GM12878 (cell line): ENCODE measurements around the gene SUCO. TPM values are rescaled to one million over a fixed set of nuclear protein-coding genes. Genes with fewer than 3 reads are reported as not detected.

ENCODE experiments used
- ATAC-seq: fragments of 200-7000 bp; cut with Tn5 transposase; 3 replicates; pipeline ENCODE4 v1.9.1; 2020; ENCODE audit warnings: mild to moderate bottlenecking, moderate library complexity
- BruUV-seq: library from RNA; stranded (reverse); fragments of 400-500 nt; replicated peaks from 2 replicates; lab custom pipeline; 2021; lab: Mats Ljungman, UMichigan
- CTCF ChIA-PET: fragments of 300-600 bp; sonication (Branson Sonifier 250); formaldehyde crosslinking; extraction: SDS; loops from one replicate; lab custom pipeline; 2021; ENCODE audit warnings: inconsistent platforms; lab: Yijun Ruan, JAX
- POLR2A ChIA-PET: fragments of 350-600 bp; formaldehyde crosslinking; extraction: SDS; loops from one replicate; lab custom pipeline; 2021; ENCODE audit warnings: inconsistent platforms; lab: Charles Lee
- RAD21 ChIA-PET: fragments of 300-600 bp; sonication (Branson Sonifier 250); formaldehyde crosslinking; loops from one replicate; lab custom pipeline; 2023; ENCODE audit warnings: antibody characterized with exemption; ENCODE audit not compliant: unreplicated experiment; lab: Charles Lee
- SMC1A ChIA-PET: fragments of 300-600 bp; sonication (Branson Sonifier 250); formaldehyde crosslinking; loops from one replicate; lab custom pipeline; 2023; ENCODE audit not compliant: unreplicated experiment, uncharacterized antibody; lab: Charles Lee
- DNase-seq: peaks from one replicate; pipeline ENCODE4 v3.0.0-alpha.2; 2011; ENCODE audit warnings: low read depth, low spot score
- FAIRE-seq: peaks from 3 replicates; lab custom pipeline; 2011; peaks lifted over from hg19 to GRCh38; lab: Jason Lieb, UNC
- H2AFZ ChIP-seq: 2 replicates; pipeline ENCODE4 v1.6.0; 2011; ENCODE audit warnings: low read depth, low read length, control low read depth; ENCODE audit not compliant: control insufficient read depth
- H3K27ac ChIP-seq: 2 replicates; pipeline ENCODE4 v1.5.1; 2011; ENCODE audit warnings: control low read depth; ENCODE audit not compliant: control insufficient read depth, insufficient read depth
- H3K27me3 ChIP-seq, 2 experiments: replicated peaks in 1 of 2; 2 replicates each; pipeline versions ENCODE4 v1.6.0 to v1.6.1; 2011; ENCODE audit warnings: low read length in 1 of 2; ENCODE audit not compliant: control insufficient read depth in 2 of 2, insufficient read depth in 2 of 2
- H3K36me3 ChIP-seq, 2 experiments: 2 replicates each; pipeline ENCODE4 v1.5.1; 2011; ENCODE audit warnings: low read length in 1 of 2; ENCODE audit not compliant: control insufficient read depth in 2 of 2, insufficient read depth in 2 of 2
- H3K4me1 ChIP-seq: 2 replicates; pipeline ENCODE4 v1.6.1; 2011; ENCODE audit warnings: mild to moderate bottlenecking, low read length, moderate library complexity, mixed read lengths; ENCODE audit not compliant: control insufficient read depth, insufficient read depth
- H3K4me2 ChIP-seq: 2 replicates; pipeline ENCODE4 v1.6.0; 2011; ENCODE audit warnings: control low read depth; ENCODE audit not compliant: control insufficient read depth, insufficient read depth
- H3K4me3 ChIP-seq: fragments of 200-600 bp; sonication (generic); 2 replicates; pipeline ENCODE4 v1.5.1; 2016
- H3K79me2 ChIP-seq: 2 replicates; pipeline ENCODE4 v1.6.0; 2011; ENCODE audit warnings: low read length; ENCODE audit not compliant: control insufficient read depth, insufficient read depth
- H3K9ac ChIP-seq: 2 replicates; pipeline ENCODE4 v1.8.0; 2011; ENCODE audit warnings: low read length, control low read depth, mixed read lengths; ENCODE audit not compliant: control insufficient read depth, insufficient read depth
- H3K9me3 ChIP-seq: replicated peaks from 3 replicates; pipeline ENCODE4 v1.5.1; 2011; ENCODE audit warnings: mild to moderate bottlenecking, low read length; ENCODE audit not compliant: control insufficient read depth, insufficient read depth
- H4K20me1 ChIP-seq: 2 replicates; pipeline ENCODE4 v1.6.0; 2011; ENCODE audit not compliant: control insufficient read depth, insufficient read depth
- MXI1 ChIP-seq: fragments of 150-350 bp; IDR thresholded peaks from 2 replicates; pipeline ENCODE4 v1.6.1; 2011; ENCODE audit warnings: low read depth, mild to moderate bottlenecking, inconsistent platforms, low read length, improper control_type of control experiment
- NFYA ChIP-seq: IDR thresholded peaks from 2 replicates; pipeline ENCODE4 v1.6.1; 2011; ENCODE audit warnings: low read depth, mild to moderate bottlenecking, low read length, improper control_type of control experiment, borderline replicate concordance
- SMC3 ChIP-seq: IDR thresholded peaks from 2 replicates; pipeline ENCODE4 v1.6.1; 2011; ENCODE audit warnings: low read length, improper control_type of control experiment, borderline replicate concordance
- STAT1 ChIP-seq: fragments of 450-650 bp; conservative IDR thresholded peaks from 2 replicates; pipeline ENCODE4 v1.6.1; 2014; ENCODE audit warnings: antibody characterized with exemption, mild to moderate bottlenecking
- ZNF24 ChIP-seq: fragments of 450-650 bp; IDR thresholded peaks from 2 replicates; pipeline ENCODE4 v1.6.1; 2017; ENCODE audit warnings: antibody characterized with exemption, mild to moderate bottlenecking
- ZNF622 ChIP-seq: fragments of 450-650 bp; IDR thresholded peaks from 2 replicates; pipeline ENCODE4 v1.6.1; 2017; ENCODE audit warnings: mild to moderate bottlenecking, inconsistent platforms
- WGBS: methylation state at CpG from one replicate; pipeline ENCODE4 v1.1.6; 2016; ENCODE audit warnings: low lambda C conversion rate; ENCODE audit not compliant: insufficient replicate concordance, insufficient coverage; ENCODE audit errors: missing lambda C conversion rate; 5-methylcytosine and 5-hydroxymethylcytosine counted together
- in situ Hi-C: fragments of 300-500 bp; cut with MboI; formaldehyde crosslinking; loops from 9 replicates; pipeline ENCODE4 v1.14.3; 2018; ENCODE audit warnings: mixed read lengths
- intact Hi-C: fragments of 100-400 bp; cut with micrococcal nuclease; formaldehyde crosslinking; loops from one replicate; pipeline ENCODE4 v1.14.2; 2022; ENCODE audit not compliant: unreplicated experiment
- polyA plus RNA-seq, 11 experiments: library from polyadenylated mRNA; depleted of rRNA in 4 of 11; unstranded in 6 of 11; stranded (reverse) in 5 of 11; fragments of >200 nt; fragmentation: Nextera tagmentation in 4 of 11; fragmentation: Illumina TruSeq in 1 of 11; extraction: Ambion mirVana in 4 of 11; extraction: Trizol in 1 of 11; gene quantifications; 1 replicate in 1 of 11; 2 replicates in 10 of 11; pipeline versions ENCODE4 v1.2.1 to v1.2.3, GENCODE V29; 2011 to 2016; ENCODE audit warnings: inconsistent platforms in 2 of 11, missing spikeins in 2 of 11, low read depth in 1 of 11
- total RNA-seq, 4 experiments: library from RNA; depleted of rRNA in 3 of 4; stranded (reverse); fragments of >200 nt in 3 of 4; fragmentation: Illumina TruSeq in 1 of 4; extraction: Trizol in 1 of 4; gene quantifications; 2 replicates each; pipeline versions ENCODE4 v1.2.1 to v1.2.3, GENCODE V29; 2013 to 2021
- TF ChIP-seq, protein P1 (sequence below): fragments of 450-650 bp; IDR thresholded peaks from 2 replicates; pipeline ENCODE4 v1.6.1; 2017; ENCODE audit warnings: mild to moderate bottlenecking, low read depth, inconsistent platforms; ENCODE audit not compliant: poor library complexity, severe bottlenecking

SUCO gene
- total and polyA plus RNA-seq, 10 of the 15 experiments (the other 5 are each of a cell fraction or from before 2014, with no cell fraction given): 1.7 to 15.3 (median 8.4) TPM

DNA sequence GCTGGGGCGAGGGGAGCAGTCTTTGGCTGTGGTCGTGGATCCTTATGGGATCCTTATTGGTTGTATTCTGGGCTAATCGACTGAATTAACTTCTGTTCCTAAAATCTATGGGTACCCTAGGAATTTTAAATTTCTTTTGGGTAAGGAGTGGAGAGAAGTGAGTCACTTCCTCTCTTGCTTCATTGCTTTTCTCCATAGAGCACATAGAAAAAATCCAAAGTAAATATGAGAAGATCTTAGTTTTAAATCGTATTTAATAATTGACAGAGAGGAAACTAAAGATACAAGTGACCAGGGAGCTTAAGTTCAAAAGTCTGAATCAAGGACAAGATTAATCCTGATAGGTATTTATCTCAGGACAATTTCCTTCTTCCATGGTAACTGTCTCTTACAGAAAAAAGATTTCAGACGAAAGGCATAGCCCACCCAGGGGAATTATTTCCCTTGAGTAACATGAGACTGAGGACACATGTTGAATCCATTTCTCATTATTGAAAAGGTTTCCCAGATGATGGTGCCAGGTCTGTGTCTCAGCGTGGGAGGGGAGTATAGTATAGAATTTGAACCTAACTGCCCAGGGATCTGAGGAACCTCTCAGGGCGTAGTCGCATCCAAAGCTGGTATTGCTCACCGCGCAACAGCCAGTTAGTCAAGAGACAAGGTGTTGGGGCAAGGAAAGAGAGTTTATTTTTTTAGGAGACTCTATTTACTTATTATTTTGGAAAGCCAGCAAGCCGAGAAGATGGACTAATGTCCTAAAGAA is 97.3 kb downstream of the SUCO start:
- no peak for ATAC-seq
- H3K9me3 ChIP-seq: no peaks in the 10 kb centered on the region; the same call in 2 of the 3 replicates
- 54% methylated on average over 11 of the region's 11 CpGs for WGBS

More for the DNA sequence above, 97.3 kb downstream of the SUCO start:
- Histone ChIP-seq H3K9ac (no peak overlapping the region), H3K4me2 (no peak overlapping the region), H3K36me3 (no peaks in the 10 kb centered on the region), H3K4me3 (no peak overlapping the region), H3K79me2 (no peaks in the 10 kb centered on the region), H3K27ac (no peak overlapping the region), H3K27me3 (peaks cover 0 to 4% of the 10 kb centered on the region in 2 experiments; a peak in 1 of 4 replicates), H4K20me1 (no peaks in the 10 kb centered on the region), H3K4me1 (no peaks in the 10 kb centered on the region), H2AFZ (no peak overlapping the region)
- TF ChIP-seq, protein P1, sequence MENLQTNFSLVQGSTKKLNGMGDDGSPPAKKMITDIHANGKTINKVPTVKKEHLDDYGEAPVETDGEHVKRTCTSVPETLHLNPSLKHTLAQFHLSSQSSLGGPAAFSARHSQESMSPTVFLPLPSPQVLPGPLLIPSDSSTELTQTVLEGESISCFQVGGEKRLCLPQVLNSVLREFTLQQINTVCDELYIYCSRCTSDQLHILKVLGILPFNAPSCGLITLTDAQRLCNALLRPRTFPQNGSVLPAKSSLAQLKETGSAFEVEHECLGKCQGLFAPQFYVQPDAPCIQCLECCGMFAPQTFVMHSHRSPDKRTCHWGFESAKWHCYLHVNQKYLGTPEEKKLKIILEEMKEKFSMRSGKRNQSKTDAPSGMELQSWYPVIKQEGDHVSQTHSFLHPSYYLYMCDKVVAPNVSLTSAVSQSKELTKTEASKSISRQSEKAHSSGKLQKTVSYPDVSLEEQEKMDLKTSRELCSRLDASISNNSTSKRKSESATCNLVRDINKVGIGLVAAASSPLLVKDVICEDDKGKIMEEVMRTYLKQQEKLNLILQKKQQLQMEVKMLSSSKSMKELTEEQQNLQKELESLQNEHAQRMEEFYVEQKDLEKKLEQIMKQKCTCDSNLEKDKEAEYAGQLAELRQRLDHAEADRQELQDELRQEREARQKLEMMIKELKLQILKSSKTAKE: no peak
- TF ChIP-seq STAT1 (no peak), ZNF622 (no peak), ZNF24 (no peak), SMC3 (no peak), NFYA (no peak), MXI1 (no peak)
- no TSS peak for BruUV-seq
- FAIRE-seq (no peak), DNase-seq (no peak)
- POLR2A ChIA-PET: no interaction called here
- RAD21 ChIA-PET: no interaction called here
- intact Hi-C loops (no loop called here), in situ Hi-C loops (no loop called here)
- CTCF ChIA-PET: no interaction called here
- SMC1A ChIA-PET: interaction anchor here (0.9 to 1.5 kb wide), 6 partner anchors 10 to 89 kb away, joined by 3 to 4 read pairs (median 3); no protein-coding TSS in a partner anchor
